Kidney tubule cell (primary cell): ENCODE measurements around the gene PLAAT2.
"Not testable (repeated sequence)": the region's sequence is repeated elsewhere in the genome, so short reads cannot be mapped to it uniquely, and the experiment has no call there.

ENCODE experiments used
- DNase-seq: peaks from one replicate; pipeline ENCODE4 v3.0.0-alpha.2; 2018; ENCODE audit warnings: low spot score

The PLAAT2 gene

DNA sequence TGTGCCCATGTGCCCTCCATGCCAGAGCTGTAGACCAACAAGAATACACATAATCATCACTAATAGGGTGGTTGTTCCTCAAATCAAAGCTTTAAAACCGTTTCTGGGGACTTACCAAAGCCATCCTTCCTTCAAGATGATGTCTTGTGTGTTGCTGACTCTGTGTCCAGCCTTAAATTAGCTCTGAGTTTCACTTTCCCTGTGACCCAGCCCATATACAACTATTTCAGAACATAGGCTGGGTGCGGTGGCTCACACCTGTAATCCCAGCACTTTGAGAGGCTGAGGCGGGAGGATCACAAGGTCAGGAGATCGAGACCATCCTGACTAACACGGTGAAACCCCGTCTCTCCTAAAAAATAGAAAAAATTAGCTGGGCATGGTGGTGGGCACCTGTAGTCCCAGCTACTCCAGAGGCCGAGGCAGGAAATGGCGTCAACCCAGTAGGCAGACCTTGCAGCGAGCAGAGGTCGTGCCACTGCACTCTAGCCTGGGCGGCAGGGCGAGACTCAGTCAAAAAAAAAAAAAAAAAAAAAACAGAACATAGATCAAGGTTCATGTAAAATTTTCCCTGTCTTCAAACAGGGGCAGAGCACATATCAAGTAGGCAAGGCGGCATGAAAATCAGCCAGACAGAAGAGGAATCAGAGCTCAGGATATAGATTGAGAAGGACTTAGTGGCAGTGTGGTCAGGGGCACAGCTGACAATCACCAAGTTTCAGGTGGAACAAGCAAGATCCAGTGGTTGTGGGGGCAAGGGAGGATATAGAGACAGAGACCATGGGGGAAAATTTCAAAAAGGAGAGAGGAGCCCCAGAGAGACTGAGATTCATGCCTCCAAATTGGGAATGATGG lies at the start of gene PLAAT2:
PLAAT2 (minus strand) TSS at position 179 of the 855 bp plus-strand sequence; CDS start at position 124, 55 bp downstream.
- DNase-seq: no peak

DNA sequence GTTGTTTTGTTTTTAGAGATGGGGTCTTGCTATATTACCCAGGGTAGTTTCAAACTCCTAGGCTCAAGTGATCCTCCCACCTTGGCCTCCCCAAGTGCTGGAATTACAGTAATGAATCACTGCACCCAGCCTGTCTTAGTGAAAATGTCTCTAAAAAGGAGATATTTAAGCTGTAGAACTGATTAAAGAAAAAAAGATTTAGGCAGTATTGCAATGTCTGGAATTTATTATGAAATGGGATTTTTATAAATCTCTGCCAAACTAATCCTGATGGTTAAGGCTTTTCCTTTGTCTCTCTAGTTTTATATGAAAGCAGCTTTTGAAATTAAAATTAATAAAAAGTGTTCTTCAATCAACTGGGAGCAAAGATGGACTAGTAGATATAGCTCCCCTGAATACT lies 49.0 kb upstream of the PLAAT2 start:
- DNase-seq: no peak

DNA sequence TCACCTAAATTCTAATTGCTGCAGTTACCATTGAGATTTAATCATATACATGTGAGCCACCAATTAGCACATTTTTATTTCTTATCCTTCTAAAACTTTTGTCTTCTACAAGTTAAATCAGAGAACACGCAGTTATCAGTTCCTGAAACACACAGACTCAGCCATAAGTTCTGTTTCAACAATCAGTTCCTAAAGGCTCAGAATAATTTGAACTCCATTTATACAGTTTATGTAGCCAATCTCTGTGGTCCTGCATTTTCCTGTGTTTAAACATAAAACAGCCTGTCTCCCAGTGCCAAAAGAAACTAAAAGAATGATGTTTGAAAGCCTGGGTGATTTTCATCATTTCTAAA lies 48.2 kb upstream of the PLAAT2 start:
- DNase-seq: no peak

DNA sequence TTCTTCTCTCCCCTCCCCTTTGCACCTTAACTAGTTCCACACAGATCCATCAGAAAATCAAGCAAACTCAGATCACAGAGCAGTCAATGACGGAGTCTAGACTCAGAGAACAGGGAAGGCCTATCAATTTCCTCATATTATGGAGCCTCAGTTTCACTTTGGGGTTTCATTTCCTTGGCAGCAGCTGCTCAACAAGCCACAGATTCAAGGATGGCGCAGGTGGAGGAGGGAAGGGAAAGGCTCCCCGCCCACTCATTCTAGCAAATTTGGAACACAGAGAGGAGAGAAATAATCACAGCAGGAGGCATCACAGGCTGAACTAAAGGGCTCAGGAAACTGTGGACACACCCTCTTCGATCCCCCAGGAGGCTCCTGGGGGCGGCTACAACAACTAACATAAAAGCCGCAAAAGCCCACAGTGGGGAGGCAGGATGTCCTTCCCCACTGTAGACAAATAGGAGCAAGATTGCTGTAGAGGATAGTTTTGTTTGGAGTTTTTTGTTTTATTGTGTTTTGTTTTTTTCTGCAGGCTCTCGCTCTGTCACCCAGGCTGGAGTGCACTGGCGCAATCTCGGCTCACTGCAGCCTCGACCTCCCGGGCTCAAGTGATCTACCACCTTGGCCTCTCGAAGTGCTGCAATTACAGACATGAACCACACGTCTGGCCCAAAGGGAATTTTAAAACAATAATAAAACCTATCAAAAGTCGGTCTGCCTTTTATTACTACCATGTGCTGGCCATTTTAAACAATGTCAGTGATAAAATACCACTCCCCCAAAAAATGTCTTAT lies 47.6 kb upstream of the PLAAT2 start:
- DNase-seq: no peak

DNA sequence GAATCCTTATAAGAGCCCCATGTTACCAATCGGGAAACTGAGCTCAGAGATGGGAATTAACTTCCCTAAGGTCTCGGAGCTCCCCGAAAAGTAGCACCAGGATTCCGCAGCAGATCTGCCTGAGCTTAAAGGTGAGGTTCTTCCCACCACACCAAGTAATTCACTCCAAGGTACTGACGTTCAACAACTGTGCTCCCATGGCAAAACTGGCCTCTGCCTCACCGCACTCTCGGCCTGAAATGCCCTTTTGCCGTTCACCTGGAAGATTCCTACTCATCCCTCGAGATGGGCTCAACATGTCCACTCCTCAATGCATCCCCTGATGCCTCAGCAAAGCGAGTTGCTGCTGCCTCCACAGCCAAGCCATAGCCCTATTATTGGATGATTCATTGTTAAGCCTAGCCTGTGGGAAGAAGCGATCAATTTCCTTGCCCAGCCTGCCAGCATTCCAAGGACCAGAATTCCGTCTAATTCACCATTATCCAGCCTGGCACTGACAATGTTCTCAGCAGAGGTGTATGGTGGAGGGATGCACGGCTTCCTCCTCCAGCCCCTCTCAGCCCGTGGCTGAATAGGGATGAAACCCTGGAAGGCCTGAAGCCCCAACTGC lies 46.9 kb upstream of the PLAAT2 start:
- no peak for DNase-seq

DNA sequence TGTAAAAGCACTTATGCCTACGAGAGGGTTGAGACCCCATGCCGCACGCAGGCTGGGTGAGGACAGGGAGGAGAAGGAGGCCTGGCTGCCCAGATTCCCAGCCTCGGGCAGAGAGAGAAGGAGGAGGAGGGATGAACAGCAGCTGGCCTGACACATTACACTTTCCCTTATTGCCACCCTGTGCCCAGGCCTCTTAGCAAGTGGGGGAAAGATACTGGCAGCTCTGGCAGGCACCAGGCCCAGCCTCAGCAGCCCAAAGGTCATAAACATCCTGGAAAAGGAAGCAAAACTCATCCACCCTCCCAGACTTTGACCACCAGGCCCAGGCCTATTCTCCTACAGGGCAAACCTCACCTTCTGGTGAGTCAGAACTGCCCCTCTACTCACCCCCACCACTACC lies 46.4 kb upstream of the PLAAT2 start:
- peak; percentile 36 for DNase-seq

DNA sequence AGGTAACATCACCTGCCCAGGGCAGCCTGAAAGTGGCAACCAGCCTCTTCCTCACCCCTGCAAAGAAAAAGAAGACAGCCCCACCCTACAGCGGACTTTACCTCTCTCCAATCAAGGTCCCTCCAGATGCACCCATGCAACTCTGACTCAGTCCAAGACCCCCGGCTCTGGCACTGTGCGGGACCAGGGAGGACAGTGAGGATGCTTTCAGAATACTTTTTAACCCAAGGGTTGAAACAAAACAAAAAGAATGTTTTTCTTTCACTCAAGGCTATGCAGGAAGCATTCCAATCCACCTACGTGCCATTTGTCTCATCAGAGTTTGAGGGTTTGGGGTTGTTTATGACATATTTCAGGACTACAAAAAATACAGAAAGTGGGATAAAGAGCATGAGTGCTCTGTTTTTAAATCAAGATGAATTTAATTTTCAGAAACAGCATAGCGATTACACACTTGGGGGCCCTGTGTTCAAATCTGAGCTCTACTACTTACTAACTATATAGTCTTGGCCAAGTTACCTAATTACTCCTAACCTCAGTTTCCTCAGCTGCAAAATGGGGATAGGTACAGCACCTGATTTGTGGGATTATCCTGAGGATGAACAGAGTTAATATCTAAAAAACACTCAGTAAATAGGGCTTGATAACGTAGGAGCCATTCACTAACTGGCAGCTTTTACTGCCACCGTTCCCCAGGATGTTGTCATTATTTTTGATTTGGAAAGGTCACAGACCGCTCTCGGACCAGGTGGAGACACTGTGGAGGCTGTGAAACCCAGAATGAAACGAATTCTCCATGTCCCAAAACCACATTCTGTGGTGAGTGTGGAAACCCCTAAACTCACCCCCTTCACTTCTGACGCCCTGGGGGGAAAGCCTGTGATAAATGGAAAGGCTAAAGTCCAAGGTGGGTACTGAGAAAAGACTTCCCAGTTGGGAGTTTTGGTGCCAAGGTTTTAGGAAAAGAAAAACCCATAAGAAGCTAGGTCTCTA lies 45.5 kb upstream of the PLAAT2 start:
- DNase-seq: peak; percentile 73

DNA sequence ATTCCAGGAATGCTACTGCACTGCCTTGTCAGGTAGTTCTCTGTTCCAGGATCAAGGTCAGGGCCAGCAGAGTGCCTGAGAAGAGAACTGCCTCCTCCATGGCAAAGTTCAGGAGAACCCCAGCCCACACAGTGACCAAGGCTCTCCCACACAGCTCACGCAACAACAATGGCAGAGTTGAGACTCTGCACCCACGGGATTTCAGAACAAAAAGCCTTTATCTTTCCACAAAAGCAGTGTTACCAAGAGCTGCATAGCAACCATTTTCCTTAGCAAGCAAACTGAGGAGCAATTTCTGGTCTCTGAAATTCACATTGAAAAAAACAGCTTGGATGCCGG lies 40.0 kb upstream of the PLAAT2 start:
- no peak for DNase-seq

DNA sequence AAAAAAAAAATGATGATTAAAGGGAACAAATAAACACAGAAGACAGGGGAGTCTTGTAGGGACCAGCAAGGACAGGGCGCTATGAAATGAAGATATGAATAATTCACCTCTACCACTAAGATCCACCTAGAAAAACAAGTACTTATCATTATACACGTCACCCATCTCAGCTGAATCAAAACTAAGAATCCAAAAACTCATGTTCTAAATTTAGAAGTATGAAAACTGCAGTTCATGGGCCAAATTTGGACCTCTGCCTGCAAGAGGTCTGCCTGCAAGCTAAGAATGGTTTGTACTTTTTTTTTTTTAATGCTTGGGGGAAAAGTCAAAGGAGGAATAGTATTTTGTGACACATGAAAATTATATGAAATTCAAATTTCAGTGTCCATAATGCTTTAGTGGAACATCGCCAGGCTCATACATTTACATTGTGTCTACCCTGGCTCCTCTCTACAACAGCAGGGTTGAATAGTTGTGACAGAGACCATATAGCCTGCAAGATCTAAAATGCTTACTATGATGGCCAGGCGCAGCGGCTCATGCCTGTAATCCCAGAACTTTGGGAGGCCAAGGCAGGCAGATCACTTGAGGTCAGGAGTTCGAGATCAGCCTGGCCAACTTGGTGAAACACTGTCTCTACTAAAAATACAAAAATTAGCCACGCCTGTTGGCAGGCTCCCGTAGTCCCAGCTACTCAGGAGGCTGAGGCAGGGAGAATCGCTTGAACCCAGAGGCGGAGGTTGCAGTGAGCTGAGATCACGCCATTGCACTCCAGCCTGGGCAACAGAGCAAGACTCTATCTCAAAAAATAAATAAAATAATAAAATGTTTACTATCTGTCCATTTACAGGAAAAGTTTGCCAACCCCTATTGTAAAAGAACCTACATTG lies 39.4 kb upstream of the PLAAT2 start:
- not testable (repeated sequence) for DNase-seq

DNA sequence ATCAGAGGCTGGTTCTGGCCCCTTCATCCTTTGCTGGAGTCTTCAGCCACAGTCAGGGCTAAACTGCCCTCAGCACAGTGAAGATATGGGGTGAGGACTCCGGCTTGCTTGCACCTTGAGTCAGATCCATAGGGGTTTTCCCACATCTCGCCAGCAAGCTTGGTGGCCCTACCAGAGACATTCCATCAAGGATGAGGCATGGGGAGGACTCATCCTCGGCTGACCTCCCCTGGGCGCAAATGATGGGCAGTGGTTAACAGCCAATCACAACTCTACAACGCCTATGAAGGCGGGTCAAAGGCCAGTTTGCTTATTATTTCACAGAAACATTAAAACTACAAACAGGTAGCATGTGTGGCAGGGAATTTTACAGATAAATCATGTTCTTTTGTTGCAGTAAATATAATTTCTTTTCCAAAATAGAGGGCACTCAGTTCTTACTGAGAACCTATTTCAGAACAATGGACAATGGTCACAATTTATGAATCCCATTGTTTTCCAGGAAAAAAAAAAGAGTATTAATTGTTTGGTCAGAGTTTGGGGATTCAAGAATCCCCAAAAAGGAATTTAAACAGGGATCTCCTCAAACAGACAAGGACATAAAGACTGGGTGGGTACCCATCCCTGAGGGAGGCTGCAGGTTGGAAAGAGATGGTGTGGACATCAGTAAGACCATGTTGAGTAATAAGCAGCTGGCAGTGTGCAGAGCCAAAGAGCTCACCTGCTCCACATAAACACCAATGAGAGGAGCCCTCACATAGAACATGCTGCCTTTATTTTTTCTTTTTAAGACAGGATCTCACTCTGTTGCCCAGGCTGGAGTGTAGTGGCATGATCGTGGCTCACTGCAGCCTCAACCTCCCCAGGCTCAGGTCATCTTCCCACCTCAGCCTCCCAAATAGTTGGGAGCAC lies 36.3 kb upstream of the PLAAT2 start:
- peak; percentile 99 for DNase-seq

DNA sequence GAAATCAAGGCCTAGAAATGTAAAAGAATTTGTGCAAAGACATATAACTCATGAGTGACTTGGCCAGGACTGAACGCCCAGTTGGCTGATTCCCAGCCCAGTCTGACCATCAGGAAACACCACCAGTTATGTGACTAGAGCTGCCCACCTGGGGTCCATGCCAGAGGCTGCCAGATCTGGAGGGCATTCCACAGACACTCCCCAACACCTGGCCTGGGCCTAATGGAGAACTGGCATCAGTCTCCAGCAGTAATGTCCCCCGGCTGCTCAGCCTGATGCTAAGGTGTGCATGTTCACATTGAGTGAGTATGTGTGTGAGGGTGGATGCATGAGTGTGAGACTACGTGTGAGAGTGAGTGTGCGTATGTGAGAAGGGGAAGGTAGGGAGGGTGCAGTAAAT lies 35.4 kb upstream of the PLAAT2 start:
- DNase-seq: no peak

DNA sequence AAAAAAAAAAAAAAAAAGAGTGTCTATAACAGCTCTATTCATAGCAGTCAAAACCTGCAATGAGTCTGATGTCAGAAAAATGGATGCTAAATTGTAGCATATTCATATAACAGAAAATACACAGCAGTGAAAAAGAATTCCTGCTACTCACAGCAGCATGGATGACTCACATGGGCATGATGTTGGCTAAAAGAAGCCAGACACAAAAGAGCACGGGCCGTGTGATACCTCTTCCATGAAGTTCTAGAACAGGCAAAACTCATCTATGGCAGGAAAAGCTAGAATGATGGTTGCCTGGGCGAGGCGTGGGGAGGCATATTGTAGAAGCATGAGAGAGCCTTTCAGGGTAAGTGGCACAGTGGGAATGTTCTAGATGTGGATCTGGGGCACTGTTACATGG lies 32.1 kb upstream of the PLAAT2 start:
- DNase-seq: peak; percentile 54

DNA sequence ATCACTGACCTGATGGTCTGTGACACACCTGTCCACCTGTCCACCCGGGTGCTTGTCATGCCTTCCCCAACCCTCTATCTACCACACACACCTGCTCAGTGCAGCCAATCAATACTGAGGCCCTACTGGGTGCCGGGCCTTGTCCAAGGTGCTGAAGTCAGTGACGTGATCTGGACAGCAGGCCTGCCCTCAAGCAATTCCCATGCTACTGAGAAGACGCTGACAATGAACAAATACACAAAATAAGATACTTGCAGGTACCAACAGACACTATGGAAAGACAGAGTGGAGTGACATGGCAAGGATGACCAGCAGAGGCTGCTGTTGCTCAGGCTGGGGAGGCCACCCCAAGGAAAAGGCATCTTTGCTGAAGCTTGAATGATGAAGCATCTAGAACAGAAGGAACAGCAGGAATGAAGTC lies 29.8 kb upstream of the PLAAT2 start:
- DNase-seq: peak; percentile 49

DNA sequence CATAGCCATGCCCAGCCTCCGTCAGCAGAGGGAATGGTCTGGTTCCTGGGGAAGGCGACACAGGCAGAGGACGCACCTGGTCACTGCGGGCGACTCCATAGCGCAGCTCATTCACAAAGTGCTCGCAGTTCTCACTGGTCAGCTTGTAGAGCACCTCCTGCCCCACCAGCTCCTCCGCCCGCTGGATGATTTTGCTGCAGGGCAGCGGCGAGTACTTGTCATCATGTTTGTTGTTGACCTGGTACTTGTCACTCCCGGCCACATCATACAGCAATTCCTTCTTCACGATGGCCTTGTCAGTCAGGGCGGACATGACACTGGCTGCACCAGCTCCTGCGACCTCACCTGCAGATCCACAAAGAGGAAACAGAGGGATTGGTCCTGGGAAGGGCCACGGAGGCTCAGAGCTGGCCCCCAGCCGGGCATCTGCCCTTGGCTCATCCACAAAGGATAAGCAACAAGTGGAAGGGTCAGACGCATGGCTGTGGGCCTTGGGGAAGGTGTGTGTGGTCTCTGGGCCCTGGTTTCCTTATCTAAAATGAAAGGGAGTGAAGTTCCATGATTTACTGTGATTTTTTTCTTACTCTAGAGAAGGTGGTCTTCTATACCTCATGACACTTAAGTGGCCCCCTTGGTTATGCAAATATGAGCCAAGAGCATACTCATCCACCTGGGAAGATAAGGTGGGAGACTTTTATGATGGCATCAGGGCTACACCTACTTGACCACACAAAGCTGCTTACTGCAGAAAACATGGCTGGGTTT lies 27.0 kb upstream of the PLAAT2 start:
- no peak for DNase-seq

DNA sequence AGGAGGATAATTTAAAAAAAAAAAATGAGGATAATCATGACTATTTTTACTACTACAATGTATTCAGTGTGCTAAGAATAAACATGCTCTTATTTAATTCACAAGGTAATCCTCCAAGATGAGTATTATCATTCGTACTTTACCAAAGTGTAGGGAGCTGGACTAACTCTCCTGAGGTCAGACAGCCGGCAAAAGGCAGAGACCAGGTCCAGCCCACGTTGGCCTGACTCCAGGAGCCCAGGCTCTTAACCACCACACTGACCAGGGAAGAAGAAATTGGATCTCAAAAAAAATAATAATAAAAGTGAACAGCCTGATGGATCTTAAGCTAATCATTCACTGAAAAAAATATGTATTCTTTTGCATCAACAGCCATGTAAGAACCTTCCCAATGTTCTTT lies 25.8 kb upstream of the PLAAT2 start:
- no peak for DNase-seq

DNA sequence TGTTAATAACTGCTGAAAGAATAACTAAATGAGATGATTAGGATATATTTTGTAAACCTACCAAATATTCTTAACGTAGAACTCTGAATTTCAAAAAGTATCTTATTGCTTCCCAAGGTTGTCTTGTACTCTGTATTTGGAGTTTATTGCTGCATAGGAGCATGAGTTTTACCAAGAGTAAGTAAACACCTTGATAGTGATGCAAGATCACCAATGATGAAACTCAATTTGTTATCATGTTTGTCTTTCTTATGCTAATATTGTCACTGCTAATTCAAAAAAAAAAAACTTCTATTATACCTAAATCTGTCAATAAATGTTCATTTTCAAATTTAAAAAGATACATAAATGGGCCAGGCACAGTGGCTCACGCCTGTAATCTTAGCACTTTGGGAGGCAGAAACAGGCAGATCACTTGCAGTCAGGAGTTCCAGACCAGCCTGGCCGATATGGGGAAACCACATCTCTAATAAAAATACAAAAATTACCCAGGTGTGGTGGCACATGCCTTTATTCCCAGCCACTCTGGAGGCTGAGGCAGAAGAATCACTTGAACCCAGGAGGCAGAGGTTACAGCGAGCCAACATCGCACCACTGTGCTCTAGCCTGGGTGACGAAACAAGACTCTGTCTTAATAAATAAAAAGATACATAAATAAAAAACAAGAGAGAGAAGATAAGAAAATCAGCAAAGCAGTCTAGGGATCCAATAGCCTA lies 23.4 kb upstream of the PLAAT2 start:
- DNase-seq: no peak

DNA sequence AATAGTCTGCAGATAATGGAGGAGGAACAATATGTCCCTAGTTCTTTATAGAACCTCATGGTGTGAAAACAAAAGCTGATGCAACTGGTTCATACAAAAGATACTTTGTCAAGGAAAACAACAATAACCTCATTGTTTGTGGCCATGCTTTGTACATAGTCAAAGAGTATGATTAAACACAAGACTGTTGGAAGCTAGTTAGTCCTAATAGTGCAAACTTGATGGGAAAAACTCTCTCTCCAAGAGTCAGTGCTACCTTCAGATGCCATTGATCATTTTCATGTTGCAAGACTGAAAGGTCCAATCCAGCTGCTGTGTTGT lies 20.1 kb upstream of the PLAAT2 start:
- no peak for DNase-seq

DNA sequence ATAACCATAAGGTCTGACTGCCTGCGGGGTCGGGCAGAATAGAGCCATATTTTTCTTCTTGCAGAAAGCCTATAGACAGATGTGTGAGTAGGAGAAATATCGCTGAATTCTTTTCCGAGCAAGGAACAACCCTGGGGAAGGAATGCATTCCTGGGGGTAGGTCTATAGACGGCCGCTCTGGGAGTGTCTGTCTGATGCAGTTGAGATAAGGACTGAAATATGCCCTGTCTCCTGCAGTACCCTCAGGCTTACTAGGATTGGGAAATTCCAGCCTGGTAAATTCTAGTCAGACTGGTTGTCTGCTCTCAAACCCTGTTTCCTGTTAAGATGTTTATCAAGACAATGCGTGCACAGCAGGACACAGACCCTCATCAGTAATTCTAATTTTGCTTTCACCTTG lies 18.0 kb upstream of the PLAAT2 start:
- not testable (repeated sequence) for DNase-seq
